Raji (cell line): Measurements from ENCODE around the gene NOL3.

Source experiments
- POLR2A ChIP-seq: IDR thresholded peaks from 2 replicates; pipeline ENCODE4 v1.6.1; 2011; ENCODE audit warnings: low read depth, low read length, control low read depth; ENCODE audit not compliant: insufficient read depth

The NOL3 gene

DNA sequence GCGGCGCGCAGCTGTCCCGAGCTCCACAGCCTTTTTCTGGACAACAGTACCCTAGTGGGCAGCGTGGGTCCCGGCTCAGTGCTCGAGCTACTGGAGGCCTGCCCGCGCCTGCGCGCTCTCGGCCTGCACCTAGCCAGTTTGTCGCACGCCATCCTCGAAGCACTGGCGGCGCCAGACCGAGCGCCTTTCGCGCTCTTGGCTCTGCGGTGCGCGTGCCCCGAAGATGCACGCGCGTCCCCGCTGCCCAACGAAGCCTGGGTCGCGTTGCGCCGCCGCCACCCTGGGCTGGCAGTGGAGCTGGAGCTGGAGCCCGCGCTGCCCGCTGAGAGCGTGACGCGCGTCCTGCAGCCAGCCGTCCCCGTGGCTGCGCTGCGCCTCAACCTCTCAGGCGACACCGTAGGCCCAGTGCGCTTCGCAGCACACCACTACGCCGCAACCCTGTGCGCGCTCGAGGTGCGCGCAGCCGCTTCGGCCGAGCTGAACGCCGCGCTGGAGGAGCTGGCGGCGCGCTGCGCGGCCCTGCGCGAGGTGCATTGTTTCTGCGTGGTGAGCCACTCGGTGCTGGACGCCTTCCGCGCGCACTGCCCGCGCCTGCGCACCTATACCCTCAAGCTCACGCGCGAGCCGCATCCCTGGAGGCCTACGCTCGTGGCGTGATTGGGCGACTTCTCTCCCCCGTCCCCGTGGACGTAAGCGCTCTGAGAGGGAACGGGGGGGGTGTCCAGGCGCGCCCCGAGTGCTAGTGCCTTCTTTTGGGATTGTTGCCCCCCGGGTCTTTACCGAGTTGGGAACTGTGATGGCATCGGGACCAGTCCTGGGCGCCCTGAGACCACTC lies 7.0 kb upstream of the NOL3 start:
- no peak for TF ChIP-seq POLR2A

DNA sequence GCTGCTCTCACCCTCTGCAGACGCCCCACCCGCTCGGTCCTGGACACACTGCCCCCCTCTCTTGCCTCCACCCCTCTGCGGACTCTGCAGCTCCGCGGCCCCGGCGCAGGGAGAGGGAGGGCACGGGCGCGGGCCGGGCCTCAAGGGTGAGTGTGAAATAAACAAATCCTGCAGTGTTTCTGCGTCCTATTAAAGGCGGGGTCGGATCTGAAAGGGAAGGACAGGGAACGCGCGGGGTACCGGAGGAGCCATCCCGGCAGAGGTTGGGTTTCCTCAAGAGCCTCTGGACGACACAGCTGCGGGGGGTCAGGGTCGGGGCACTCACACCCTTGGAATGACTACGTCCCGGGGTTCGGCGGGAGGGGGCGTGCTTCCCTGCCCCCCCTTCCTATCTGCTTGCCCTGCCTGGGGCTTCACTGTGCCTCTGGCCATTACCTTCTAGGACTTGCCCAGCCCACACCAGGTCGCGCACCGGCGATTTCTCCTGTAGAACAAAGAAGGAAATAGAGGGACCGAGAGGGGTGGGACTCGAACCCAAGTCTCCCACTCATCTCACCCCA lies 6.3 kb upstream of the NOL3 start:
- no peak for TF ChIP-seq POLR2A

DNA sequence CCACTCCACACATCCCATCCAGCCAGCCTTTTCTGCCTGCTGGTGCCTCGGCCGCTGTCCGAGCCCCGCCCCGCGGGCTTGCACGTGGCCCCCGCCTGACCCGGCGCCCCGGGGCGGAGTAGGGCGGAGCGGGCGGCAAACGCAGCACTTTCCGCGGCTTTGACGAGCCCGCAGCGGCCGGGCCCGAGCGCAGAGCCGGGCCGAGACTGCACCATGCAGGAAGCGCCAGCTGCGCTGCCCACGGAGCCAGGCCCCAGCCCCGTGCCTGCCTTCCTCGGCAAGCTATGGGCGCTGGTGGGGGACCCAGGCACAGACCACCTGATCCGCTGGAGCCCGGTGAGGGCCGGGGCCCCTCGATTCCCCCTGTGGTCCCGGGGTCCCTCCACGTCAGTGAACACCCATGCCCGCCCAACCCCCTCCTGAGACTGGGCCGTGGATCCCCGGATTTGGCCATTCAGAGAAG lies 5.7 kb upstream of the NOL3 start, which contains the start of gene HSF4:
Gene HSF4 (plus strand): TSS at position 147 of the 463 bp plus-strand sequence. CDS start 67 bp downstream, at position 214.
- no peak for TF ChIP-seq POLR2A

DNA sequence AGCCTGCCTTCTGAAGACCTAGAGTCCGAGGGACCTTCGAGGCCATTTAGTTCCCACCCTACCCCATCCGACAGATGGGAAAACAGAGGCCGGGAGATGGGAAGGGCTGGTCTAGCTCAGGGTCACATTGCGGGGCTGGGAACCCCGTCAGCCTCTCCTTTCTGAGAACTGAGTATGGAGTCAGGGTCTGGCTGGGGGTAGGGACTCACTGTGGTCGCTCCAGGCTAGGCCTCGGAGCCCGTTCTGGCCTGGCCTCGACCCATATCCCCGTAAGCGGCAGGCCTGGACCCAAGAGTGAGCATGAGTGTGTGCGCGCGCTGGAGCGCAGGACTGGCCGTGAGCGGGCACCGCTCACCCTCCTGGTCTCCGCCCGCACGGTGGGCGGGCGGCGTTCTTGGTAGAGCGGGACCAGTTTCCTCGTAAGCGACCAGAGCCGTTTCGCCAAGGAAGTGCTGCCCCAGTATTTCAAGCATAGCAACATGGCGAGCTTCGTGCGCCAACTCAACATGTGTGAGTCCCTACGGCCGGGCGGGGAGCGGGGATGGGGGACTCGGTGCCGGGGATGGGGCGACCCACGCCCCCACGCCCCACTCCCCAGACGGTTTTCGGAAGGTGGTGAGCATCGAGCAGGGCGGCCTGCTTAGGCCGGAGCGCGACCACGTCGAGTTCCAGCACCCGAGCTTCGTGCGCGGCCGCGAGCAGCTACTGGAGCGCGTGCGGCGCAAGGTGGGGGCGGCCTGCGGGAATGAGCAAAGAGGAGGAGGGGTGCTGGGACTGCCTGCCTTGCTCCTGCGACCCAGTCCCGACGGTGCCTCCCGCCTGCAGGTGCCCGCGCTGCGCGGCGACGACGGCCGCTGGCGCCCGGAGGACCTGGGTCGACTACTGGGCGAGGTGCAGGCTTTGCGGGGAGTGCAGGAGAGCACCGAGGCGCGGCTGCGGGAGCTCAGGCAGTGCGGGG lies 4.9 kb upstream of the NOL3 start:
- no peak for TF ChIP-seq POLR2A

DNA sequence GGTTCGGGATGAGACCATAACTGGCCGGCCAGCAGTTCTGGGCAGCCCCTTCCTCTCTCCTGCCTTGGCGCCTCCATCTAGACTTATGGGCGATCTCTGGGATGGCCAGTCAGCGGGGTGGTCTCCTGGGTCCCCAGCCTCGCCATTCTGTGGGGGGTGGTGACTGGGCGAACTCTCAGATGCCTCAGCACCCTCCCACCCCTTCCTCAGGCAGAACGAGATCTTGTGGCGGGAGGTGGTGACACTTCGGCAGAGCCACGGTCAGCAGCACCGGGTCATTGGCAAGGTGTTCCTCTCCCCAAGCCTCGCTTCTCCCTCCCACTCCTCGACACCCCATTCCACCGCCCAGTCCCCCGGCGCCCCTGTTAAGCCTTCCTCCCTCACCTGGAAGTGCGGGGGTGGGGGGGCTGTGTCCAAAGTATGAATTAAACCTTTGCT lies 4.2 kb upstream of the NOL3 start:
- TF ChIP-seq POLR2A, result no peak

DNA sequence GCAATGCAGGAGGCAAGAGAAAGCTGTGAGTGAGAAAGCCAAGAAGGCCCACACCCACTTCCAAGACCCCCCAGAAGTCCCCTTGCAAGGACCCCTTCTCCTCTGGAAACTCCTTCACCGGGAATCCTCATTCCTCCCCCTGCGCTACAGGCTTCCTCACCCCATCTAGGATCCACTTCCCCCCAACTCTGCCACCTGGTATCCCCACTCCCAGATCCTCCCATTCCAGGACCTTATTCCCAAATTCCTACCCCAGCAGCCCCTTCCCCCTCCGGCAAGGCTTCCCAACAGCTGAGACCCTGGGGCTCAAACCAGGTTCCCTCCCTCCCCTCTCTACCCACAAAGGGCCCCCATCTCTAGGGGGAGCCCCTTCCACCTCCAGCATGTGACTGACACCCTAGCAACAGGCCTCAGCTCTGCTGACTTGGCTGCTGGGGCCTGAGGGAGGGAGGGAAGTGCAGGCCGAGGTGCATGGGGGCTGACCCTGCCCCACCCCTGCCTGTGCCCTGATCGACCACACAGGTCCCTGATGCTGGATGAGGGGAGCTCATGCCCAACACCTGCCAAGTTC lies 3.7 kb upstream of the NOL3 start:
- TF ChIP-seq POLR2A, result no peak

DNA sequence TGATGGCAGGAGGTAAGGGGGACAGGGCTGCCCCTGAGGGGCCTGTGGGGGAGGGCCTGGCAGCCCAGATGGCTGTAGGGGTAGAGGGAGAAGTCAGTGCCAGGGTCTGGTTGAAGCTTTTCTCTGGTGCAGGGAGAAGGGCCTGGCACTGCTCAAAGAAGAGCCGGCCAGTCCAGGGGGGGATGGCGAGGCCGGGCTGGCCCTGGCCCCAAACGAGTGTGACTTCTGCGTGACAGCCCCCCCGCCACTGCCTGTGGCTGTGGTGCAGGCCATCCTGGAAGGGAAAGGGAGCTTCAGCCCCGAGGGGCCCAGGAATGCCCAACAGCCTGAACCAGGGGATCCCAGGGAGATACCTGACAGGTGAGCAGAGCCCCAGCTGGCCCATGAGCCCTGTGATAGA lies 2.8 kb upstream of the NOL3 start:
- TF ChIP-seq POLR2A, result no peak

DNA sequence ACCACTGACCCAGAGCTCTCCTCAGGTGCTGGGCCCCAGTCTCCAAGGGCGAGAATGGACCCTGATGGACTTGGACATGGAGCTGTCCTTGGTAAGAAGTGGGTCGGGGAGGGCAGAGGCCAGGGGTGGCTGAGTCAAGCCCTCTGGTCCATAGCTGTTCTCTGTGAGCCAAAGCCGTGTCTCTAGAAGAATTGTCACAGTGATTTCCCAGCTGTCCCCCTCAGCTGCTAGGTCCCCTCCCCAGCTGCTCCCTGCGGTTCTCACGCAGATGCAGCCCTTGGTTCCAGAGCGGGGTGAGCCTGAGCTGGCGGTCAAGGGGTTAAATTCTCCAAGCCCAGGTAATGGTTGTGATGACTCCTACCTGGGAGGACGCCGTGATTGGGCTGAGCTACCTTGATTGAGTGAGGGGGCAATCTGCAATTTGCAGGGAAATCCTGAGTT lies 1.3 kb upstream of the NOL3 start:
- TF ChIP-seq POLR2A, result no peak

DNA sequence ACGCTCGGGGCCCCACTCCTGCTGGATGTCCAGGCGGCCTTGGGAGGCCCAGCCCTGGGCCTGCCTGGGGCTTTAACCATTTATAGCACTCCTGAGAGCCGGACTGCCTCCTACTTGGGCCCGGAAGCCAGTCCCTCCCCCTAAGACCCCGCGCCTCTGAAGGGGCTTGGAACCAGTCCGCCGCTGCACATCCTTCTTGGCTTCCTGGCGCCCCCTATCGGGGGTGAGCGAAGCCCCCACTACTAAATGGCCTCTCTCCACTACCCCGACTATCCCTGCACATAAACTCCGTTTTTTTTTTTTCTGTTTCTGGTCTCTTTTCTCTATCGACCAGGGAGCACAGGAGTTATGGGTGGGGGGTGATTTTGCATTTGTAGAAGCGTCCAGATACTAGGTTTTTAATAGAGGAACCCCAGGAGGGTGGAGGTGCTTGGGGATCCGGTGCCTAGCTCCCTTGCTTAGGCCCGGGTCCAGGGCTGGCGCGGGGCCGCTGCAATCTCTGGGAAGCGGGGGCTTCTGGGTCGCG lies 633 bp upstream of the NOL3 start:
- no peak for TF ChIP-seq POLR2A

DNA sequence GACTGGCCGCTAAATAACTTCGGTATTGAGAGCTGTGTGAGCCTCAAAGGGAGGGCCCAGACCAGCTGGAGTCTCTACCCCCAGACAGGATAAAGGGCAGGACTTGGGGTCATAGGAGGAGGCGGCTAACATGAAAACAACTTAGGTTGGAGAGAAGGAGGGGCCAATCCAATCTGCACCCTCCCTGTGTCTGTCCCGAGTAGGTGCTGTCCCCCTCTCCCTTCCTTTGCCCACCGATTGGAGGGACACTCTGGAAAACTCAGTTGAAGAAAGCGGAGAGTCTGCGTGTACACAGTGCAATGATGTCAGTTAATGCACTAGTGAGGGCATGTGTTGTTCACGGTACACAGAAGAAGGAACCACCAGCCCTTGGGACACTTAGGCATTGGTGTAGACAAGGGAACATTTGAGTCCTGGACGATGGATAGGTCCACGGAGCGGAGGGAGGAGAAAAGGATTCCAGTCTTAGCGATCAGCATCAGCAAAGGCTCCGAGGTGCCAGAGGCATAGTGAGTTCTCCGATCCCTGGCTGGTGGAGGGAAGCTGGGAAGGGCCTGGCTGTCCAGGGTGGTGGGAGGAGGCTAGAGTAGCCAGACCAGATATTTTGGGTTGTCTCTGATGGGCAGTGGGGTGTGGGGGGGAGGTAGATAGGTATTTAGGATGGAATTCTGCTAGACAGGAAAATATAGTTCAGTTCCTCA lies 761 bp downstream of the NOL3 start:
- TF ChIP-seq POLR2A, result no peak

DNA sequence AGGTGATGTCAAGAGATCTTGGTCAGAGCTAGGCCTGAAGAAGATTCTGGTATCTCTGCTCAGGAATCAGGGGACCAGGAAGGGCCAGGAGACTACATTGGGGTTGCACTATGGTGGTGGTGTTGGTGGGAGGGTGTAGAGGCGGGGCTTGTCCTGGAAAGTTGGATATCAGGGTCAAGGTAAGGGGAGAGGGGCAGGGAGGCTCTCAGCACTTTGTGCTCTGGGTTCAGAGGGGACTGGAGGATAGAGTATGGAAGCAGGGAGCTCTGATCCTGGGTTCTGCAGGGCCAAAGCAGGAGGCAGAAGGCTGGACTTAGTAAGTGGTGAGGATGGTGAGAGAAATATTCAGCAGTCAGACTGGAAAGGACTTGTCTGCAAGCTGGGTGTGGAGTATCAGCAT lies 3.0 kb downstream of the NOL3 start:
- TF ChIP-seq POLR2A, result no peak

DNA sequence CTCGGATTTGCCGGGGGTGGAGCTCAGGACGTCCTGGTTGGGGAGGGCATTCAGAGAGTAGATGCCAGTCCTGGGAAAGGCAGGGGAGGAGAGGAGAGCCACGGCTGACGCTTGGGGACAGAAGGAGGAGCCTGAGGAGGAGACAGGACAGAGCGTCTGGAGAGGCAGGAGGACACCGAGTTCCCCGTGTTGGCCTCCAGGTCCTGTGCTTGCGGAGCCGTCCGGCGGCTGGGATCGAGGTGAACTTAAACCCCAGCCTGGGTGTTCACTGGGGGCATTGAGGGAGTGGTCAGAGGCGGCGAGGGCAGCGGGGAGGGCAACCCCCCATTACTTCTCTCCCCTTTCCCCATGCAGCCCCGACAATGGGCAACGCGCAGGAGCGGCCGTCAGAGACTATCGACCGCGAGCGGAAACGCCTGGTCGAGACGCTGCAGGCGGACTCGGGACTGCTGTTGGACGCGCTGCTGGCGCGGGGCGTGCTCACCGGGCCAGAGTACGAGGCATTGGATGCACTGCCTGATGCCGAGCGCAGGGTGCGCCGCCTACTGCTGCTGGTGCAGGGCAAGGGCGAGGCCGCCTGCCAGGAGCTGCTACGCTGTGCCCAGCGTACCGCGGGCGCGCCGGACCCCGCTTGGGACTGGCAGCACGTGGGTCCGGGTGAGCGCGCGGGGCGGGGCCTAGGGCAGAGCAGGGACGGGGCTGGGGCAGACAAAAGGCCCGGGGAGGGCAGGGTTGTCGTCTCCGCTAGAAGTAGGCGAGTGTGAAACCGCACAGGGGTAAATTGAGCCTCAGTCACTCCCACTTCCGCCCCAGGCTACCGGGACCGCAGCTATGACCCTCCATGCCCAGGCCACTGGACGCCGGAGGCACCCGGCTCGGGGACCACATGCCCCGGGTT lies 3.7 kb downstream of the NOL3 start:
- no peak for TF ChIP-seq POLR2A

DNA sequence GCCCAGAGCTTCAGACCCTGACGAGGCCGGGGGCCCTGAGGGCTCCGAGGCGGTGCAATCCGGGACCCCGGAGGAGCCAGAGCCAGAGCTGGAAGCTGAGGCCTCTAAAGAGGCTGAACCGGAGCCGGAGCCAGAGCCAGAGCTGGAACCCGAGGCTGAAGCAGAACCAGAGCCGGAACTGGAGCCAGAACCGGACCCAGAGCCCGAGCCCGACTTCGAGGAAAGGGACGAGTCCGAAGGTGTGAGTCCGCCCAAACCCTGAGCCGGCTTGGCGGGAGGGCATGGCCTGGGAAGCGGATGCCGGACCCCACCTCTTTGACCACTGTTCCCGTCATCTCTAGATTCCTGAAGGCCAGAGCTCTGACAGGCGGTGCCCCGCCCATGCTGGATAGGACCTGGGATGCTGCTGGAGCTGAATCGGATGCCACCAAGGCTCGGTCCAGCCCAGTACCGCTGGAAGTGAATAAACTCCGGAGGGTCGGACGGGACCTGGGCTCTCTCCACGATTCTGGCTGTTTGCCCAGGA lies 4.4 kb downstream of the NOL3 start:
- no peak for TF ChIP-seq POLR2A
